Measurements from ENCODE around the gene TPSAB1. TPM values are rescaled to one million over a fixed set of nuclear protein-coding genes. Genes with fewer than 3 reads are reported as not detected.
A peak's percentile ranks its signal among the peaks of the same experiment; 100 is the strongest.
"Not testable (repeated sequence)": the region's sequence is repeated elsewhere in the genome, so short reads cannot be mapped to it uniquely, and the experiment has no call there.

TPSAB1 gene
- 103 TPM for total RNA-seq
- long read RNA-seq, transcript TPSAB1-201 (6 exons, 1,175 nt): major isoform, 93 of 159 reads
- long read RNA-seq, transcript TPSAB1-202 (5 exons, 1,357 nt): minor isoform, 16 of 159 reads
- long read RNA-seq, partial matches to known transcripts: 29 of 159 reads
- long read RNA-seq, other reads (novel, unspliced or antisense): 17 of 159 reads

DNA sequence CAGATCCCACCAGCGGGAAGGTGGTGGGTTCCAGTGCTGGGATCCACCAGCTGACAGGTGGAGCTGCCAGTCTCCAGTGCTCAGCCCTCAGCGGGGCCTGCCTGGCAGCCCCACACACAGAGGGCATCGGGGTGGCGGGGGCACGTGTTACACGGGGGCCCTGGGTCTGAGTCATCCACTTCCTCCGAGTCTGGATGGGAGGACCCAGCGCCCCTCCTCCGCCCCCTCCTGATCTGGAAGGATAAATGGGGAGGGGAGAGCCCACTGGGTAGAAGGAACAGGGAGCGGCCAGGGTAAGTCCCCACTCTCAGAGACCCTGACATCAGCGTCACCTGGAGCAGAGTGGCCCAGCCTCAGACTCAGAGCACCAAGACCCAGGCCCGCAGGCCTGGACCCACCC is at the start of gene TPSAB1:
TSS of gene TPSAB1 (plus strand) at position 270 of the 400 bp plus-strand sequence. CDS start 234 bp downstream, outside the sequence.
- ATAC-seq (peak in 1 of 2 donors; percentile 28), DNase-seq (peak; percentile 45)
- H3K9me3 ChIP-seq; intact Hi-C loops (cut with DNase I); H3K36me3 ChIP-seq; H3K4me1 ChIP-seq; H3K27ac ChIP-seq; H3K27me3 ChIP-seq (ENCODE audit: low read depth); H3K4me3 ChIP-seq: not testable (repeated sequence)

DNA sequence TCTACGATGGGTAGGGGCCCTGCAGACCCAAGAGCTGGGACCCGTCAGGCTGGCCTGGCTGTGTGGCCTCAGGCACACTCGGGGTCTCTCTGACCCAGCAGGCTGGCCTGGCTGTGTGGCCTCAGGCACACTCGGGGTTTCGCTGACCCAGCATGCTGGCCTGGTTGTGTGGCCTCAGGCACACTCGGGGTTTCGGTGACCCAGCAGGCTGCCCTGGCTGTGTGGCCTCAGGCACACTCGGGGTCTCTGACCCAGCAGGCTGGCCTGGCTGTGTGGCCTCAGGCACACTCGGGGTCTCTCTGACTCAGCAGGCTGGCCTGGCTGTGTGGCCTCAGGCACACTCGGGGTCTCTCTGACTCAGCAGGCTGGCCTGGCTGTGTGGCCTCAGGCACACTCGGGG is 49.7 kb upstream of the TPSAB1 start:
- H3K27me3 ChIP-seq (ENCODE audit: low read depth); H3K4me3 ChIP-seq; intact Hi-C loops (cut with DNase I); H3K4me1 ChIP-seq; H3K27ac ChIP-seq; ATAC-seq; DNase-seq; H3K9me3 ChIP-seq; H3K36me3 ChIP-seq: not testable (repeated sequence)

DNA sequence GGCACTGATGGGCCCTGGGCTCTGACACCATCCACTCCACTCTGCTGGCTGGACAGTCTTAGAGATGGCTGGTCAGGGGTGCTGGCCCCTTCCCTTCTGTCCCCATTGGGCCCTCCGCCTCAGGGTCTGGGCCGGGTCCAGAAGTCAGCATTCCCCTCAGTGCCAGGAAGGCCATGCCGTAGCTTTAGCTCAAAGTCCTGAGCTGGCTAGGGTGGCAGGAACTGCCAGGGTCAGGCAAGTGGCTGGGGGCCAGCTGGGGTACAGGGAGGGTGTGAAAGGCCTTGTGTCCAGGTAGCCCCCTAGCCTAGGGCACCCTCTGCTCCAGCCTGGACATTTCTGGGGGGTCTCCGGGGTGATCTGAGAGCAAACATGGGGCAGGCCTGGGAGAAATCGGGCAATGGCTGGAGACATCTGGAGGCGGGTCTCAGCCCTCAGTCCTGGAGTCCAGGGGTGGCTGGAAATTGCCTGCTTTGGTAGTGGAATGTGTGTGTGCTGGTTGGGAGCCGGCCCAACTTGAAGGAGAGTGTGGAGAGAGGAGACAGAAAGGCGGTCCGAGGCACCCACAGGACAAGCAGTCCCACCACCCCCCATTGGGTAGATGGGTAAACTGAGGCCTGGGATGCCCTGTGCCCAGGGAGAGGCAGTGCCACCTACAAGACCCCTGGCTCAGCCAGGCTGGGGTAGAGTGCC is 48.0 kb upstream of the TPSAB1 start:
- H3K4me1 ChIP-seq: no peaks in the 10 kb centered on the region
- H3K36me3 ChIP-seq: no peaks in the 10 kb centered on the region
- H3K4me3 ChIP-seq: no peak overlapping the region
- peaks cover 3% of the 10 kb centered on the region for H3K27me3 ChIP-seq (ENCODE audit: low read depth)
- no peak overlapping the region for H3K27ac ChIP-seq
- DNase-seq (no peak), ATAC-seq (no peak)
- no peaks in the 10 kb centered on the region for H3K9me3 ChIP-seq
- TF ChIP-seq, protein P1, sequence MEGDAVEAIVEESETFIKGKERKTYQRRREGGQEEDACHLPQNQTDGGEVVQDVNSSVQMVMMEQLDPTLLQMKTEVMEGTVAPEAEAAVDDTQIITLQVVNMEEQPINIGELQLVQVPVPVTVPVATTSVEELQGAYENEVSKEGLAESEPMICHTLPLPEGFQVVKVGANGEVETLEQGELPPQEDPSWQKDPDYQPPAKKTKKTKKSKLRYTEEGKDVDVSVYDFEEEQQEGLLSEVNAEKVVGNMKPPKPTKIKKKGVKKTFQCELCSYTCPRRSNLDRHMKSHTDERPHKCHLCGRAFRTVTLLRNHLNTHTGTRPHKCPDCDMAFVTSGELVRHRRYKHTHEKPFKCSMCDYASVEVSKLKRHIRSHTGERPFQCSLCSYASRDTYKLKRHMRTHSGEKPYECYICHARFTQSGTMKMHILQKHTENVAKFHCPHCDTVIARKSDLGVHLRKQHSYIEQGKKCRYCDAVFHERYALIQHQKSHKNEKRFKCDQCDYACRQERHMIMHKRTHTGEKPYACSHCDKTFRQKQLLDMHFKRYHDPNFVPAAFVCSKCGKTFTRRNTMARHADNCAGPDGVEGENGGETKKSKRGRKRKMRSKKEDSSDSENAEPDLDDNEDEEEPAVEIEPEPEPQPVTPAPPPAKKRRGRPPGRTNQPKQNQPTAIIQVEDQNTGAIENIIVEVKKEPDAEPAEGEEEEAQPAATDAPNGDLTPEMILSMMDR (IDR thresholded peaks at IDR 0.05): no peak
- intact Hi-C loops (cut with DNase I): no loop called here

DNA sequence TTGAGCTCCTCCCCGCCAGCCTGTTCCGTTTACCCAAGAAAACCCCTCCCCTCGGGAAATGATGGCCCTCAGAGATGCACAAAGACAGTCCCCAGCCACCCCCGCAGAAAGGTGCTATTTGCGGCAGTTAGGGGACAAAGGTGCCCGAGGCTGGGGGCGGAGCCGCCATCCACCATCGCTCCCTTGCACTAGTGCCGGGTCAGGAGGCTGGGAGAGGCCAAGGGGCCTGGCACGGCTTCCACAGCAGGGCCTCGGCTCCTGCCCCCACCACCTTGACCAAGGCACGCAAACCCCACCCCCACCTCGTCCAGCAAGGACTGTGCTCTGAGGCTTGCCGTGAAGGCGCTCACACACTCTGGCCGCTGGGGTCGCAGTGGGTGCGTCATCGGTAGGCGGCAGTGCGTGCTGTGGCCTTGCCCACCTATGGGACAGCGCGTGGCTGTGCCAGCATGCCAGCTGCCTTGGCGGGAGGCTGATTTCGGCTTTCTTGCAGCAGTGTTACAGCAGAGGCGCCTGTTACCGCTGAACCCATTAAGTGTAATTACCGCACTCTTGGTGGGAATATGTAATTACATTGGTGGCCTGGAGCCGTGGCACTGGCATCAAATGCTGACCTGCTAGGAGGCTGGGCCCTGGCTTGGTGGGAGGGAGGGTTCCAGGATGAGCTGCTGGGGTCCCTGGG is 47.2 kb upstream of the TPSAB1 start:
- intact Hi-C loops (cut with DNase I): no loop called here
- Histone ChIP-seq H3K27ac (no peak overlapping the region), H3K36me3 (no peaks in the 10 kb centered on the region), H3K4me3 (no peak overlapping the region), H3K9me3 (no peaks in the 10 kb centered on the region), H3K27me3 (ENCODE audit: low read depth) (peaks cover 3% of the 10 kb centered on the region), H3K4me1 (no peaks in the 10 kb centered on the region)
- ATAC-seq (no peak), DNase-seq (no peak)
- TF ChIP-seq, protein P1 (IDR thresholded peaks at IDR 0.05): no peak

DNA sequence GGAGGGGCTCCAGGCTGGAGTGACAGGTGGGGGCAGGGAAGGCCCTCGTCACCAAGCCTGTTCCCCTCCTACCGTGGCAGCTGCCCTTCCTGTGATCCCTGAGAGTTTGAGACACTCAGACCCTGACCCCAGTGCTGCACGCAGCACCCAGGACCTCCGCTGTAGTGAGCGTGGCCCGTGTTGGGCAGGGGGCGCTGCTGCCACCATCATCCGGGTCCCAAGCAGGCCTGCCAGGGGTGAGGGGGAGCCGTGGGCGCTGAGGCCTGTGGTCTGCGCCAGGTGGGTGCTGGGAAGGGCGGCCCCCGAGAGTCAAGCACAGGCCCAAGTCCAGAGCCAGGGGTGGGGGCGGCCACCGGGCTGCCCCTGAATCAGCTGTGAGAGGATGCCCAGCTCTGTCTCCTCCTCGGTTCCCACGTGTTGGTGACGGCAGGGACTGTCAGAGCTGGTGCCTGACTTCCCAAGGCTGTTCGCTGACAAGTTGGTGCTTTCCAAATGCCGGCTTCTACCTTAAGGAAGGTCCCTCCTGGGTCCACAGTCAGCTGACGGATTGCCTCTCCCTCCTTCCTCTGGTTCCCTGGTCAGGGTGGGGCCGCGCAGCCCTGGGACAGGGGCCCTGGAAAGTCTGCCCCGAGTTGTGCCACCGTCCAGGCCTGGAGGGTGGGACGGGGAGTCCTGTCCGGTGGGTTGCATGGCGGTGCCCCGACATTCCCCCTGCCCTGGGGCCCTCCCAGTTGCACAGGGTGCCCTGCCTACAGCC is 46.5 kb upstream of the TPSAB1 start:
- intact Hi-C loops (cut with DNase I): no loop called here
- ATAC-seq (no peak), DNase-seq (no peak)
- H3K27ac ChIP-seq: no peak overlapping the region
- no peaks in the 10 kb centered on the region for H3K36me3 ChIP-seq
- H3K27me3 ChIP-seq (ENCODE audit: low read depth): no peaks in the 10 kb centered on the region
- H3K4me3 ChIP-seq: no peak overlapping the region
- no peaks in the 10 kb centered on the region for H3K4me1 ChIP-seq
- TF ChIP-seq, protein P1 (IDR thresholded peaks at IDR 0.05): no peak
- H3K9me3 ChIP-seq: no peaks in the 10 kb centered on the region

DNA sequence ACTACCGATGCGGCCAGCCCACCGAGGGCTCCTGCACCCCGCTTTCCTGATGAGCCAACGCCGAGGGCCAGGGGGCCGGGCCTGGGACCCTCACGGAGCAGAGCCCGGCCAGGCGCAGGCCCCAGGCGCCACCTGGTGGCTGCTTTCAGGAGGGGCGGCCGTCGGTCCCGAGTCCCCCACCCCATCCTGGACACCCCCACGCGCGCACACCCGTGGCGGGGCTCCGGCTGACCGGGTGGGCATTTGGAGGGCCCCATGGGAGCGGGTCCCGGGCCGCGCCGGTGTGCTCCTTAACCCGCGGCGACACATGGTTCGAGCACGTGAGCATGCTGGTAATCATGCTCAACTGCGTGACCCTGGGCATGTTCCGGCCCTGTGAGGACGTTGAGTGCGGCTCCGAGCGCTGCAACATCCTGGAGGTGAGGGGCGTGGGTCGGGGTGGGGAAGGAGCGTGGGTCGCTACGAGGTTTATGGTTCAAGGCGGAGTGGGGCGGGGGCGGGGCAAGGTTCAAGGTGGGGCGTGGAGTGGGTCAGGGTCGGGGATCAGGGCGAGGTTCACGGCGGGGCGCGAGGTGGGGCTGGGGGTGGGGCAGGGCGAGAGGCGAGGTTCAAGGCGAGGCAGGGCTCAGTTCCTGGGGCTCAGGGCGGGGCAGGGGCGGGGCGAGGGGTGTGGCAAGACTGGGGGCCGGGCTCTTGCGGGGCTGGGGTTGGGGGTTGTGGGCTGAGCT is 45.7 kb upstream of the TPSAB1 start:
- DNase-seq (no peak), ATAC-seq (peak in 1 of 2 donors; percentile 23)
- no peaks in the 10 kb centered on the region for H3K27me3 ChIP-seq (ENCODE audit: low read depth)
- no peaks in the 10 kb centered on the region for H3K4me1 ChIP-seq
- TF ChIP-seq, protein P1 (IDR thresholded peaks at IDR 0.05): peak; percentile 70
- no peak overlapping the region for H3K27ac ChIP-seq
- H3K4me3 ChIP-seq: no peak overlapping the region
- H3K36me3 ChIP-seq: no peaks in the 10 kb centered on the region
- H3K9me3 ChIP-seq: no peaks in the 10 kb centered on the region
- intact Hi-C loops (cut with DNase I): no loop called here
